Breast epithelium (tissue), 4 donors: Measurements from ENCODE around the gene NPEPPS. TPM values are rescaled to one million over a fixed set of nuclear protein-coding genes. Genes with fewer than 3 reads are reported as not detected.

Source experiments
- DNase-seq, 2 donors: peaks; one replicate each; pipeline ENCODE4 v3.0.0-alpha.2; 2019; ENCODE audit warnings: low spot score in 2 of 2
- H3K27ac ChIP-seq, 2 donors: fragments of 200-600 bp; sonication (generic) in 1 of 2; one replicate each; pipeline ENCODE4 v1.5.1; 2016 to 2019; ENCODE audit warnings: mild to moderate bottlenecking in 1 of 2
- H3K27me3 ChIP-seq, 2 donors: fragments of 200-600 bp; sonication (generic) in 1 of 2; one replicate each; pipeline versions ENCODE4 v1.5.1 to v1.6.0; 2017 to 2019; ENCODE audit warnings: control low read depth in 1 of 2, mild to moderate bottlenecking in 1 of 2
- H3K36me3 ChIP-seq: fragments of 200-600 bp; one replicate; pipeline ENCODE4 v1.5.1; 2019
- H3K4me1 ChIP-seq, 2 donors: fragments of 200-600 bp; sonication (generic); one replicate each; pipeline ENCODE4 v1.5.1; 2016 to 2019; ENCODE audit warnings: control low read depth in 1 of 2
- H3K4me3 ChIP-seq, 3 donors: fragments of 200-600 bp; sonication (generic); 1 replicate in 2 of 3; 2 replicates in 1 of 3; pipeline ENCODE4 v1.5.1; 2016 to 2019; ENCODE audit warnings: mild to moderate bottlenecking in 3 of 3, moderate library complexity in 2 of 3
- H3K9me3 ChIP-seq, 2 donors: fragments of 200-600 bp; sonication (generic) in 1 of 2; one replicate each; pipeline ENCODE4 v1.5.1; 2016 to 2019; ENCODE audit warnings: control low read depth in 1 of 2
- CTCF ChIP-seq, 3 donors: fragments of 450-650 bp; IDR thresholded peaks; one replicate each; pipeline ENCODE4 v1.5.1; 2016 to 2017; ENCODE audit warnings: antibody characterized with exemption in 3 of 3, mild to moderate bottlenecking in 3 of 3, moderate library complexity in 3 of 3
- POLR2A ChIP-seq: fragments of 450-650 bp; IDR thresholded peaks from one replicate; pipeline ENCODE4 v1.6.1; 2016; ENCODE audit warnings: antibody characterized with exemption, mild to moderate bottlenecking, moderate library complexity
- POLR2AphosphoS5 ChIP-seq, 3 donors: sonication (generic); formaldehyde crosslinking; IDR thresholded peaks; one replicate each; pipeline ENCODE4 v1.6.1; 2017; ENCODE audit warnings: antibody characterized with exemption in 3 of 3
- intact Hi-C: fragments of 100-400 bp; cut with DNase I; formaldehyde crosslinking; loops from one replicate; pipeline ENCODE4 v1.15.1; 2023; ENCODE audit warnings: low total_unique reads
- total RNA-seq, 3 donors: library from RNA; depleted of rRNA; stranded (reverse); fragments of >200 nt; gene quantifications; one replicate each; pipeline ENCODE4 v1.1.0, GENCODE V29; 2016

Gene NPEPPS
- total RNA-seq, 3 donors from 2014 or later: 106 to 130 (median 117) TPM

- TF ChIP-seq POLR2A (no peak), POLR2AphosphoS5 (IDR thresholded peaks at IDR 0.05) (no peak), CTCF (IDR thresholded peaks at IDR 0.05) (no peak)
- Histone ChIP-seq H3K27me3 (no peaks in the 10 kb centered on the region), H3K4me1 (no peaks in the 10 kb centered on the region), H3K9me3 (no peaks in the 10 kb centered on the region), H3K27ac (no peak overlapping the region), H3K36me3 (no peaks in the 10 kb centered on the region), H3K4me3 (no peak overlapping the region)
- DNase-seq: no peak
- intact Hi-C loops: no loop called here
These were observed 102.1 kb downstream of the NPEPPS start for GRCh38 chr17:47632991-47633390.

GRCh38 chr17:47633996-47634395 is 103.1 kb downstream of the NPEPPS start:
- Histone ChIP-seq H3K27ac (peak overlapping the region in 1 of 2 donors; percentile 3), H3K9me3 (no peaks in the 10 kb centered on the region), H3K4me1 (no peaks in the 10 kb centered on the region), H3K27me3 (no peaks in the 10 kb centered on the region), H3K4me3 (no peak overlapping the region), H3K36me3 (no peaks in the 10 kb centered on the region)
- DNase-seq: no peak
- intact Hi-C loops: no loop called here
- TF ChIP-seq POLR2AphosphoS5 (IDR thresholded peaks at IDR 0.05): no peak
- TF ChIP-seq CTCF (IDR thresholded peaks at IDR 0.05): no peak
- no peak for TF ChIP-seq POLR2A

GRCh38 chr17:47634870-47635269 is 104.0 kb downstream of the NPEPPS start:
- no peaks in the 10 kb centered on the region for H3K9me3 ChIP-seq
- no peaks in the 10 kb centered on the region for H3K4me1 ChIP-seq
- intact Hi-C loops: no loop called here
- no peaks in the 10 kb centered on the region for H3K36me3 ChIP-seq
- no peak for DNase-seq
- no peaks in the 10 kb centered on the region for H3K27me3 ChIP-seq
- H3K4me3 ChIP-seq: no peak overlapping the region
- H3K27ac ChIP-seq: no peak overlapping the region
- TF ChIP-seq CTCF (IDR thresholded peaks at IDR 0.05) (no peak), POLR2AphosphoS5 (IDR thresholded peaks at IDR 0.05) (no peak), POLR2A (no peak)

GRCh38 chr17:47635734-47636133 is 104.8 kb downstream of the NPEPPS start:
- H3K27ac ChIP-seq: no peak overlapping the region
- no peaks in the 10 kb centered on the region for H3K9me3 ChIP-seq
- no peak overlapping the region for H3K4me3 ChIP-seq
- no peaks in the 10 kb centered on the region for H3K36me3 ChIP-seq
- H3K27me3 ChIP-seq: no peaks in the 10 kb centered on the region
- TF ChIP-seq CTCF (IDR thresholded peaks at IDR 0.05) (no peak), POLR2A (no peak), POLR2AphosphoS5 (IDR thresholded peaks at IDR 0.05) (no peak)
- no peak for DNase-seq
- intact Hi-C loops: no loop called here
- no peaks in the 10 kb centered on the region for H3K4me1 ChIP-seq

- H3K27ac ChIP-seq: no peak overlapping the region
- no peak overlapping the region for H3K4me3 ChIP-seq
- no peak for DNase-seq
- intact Hi-C loops: no loop called here
- no peaks in the 10 kb centered on the region for H3K27me3 ChIP-seq
- TF ChIP-seq POLR2AphosphoS5 (IDR thresholded peaks at IDR 0.05): no peak
- H3K9me3 ChIP-seq: no peaks in the 10 kb centered on the region
- no peaks in the 10 kb centered on the region for H3K36me3 ChIP-seq
- H3K4me1 ChIP-seq: no peaks in the 10 kb centered on the region
These were observed 105.5 kb downstream of the NPEPPS start for GRCh38 chr17:47636273-47637030.
